Activated CD4-positive, alpha-beta T cell treated with anti-CD3 and anti-CD28 coated beads, Interleukin-2, amount 50 U/mL, for 16 hours (primary cell): ENCODE results near the gene PPBP.
A peak's percentile ranks its signal among the peaks of the same experiment; 100 is the strongest.

Experiments
- DNase-seq: peaks from one replicate; pipeline ENCODE4 v3.0.0-alpha.2; 2020

The PPBP gene

DNA sequence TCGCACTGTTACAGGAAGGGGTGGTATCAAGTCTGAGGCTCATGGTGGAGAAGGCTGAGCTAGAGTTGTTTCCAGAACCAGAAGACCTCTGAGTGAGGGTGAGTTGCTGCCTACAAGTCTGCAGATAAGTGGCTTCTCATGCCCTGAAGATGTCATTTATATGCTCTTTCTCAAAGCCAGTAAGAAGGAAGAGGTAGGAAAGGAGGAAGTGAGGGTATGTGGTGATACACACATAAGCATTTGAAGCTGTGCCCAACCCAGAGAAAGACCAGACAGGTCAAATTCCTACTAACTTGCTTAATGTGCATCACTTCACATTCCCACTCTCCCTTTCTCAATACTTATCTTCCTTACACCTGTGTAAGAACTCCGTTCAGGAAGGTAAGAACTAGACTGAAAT lies at the start of gene PPBP:
Gene PPBP (minus strand): TSS at position 130 of the 400 bp plus-strand sequence. CDS start 87 bp downstream, at position 43.
- DNase-seq = no peak

- DNase-seq = no peak
Measured at GRCh38 chr4:74037076-74037955, 49.3 kb upstream of the PPBP start.

- DNase-seq = no peak
Measured at GRCh38 chr4:74033739-74034138, 45.7 kb upstream of the PPBP start.

- DNase-seq = no peak
Measured at GRCh38 chr4:74032064-74032463, 44.1 kb upstream of the PPBP start.

- no peak for DNase-seq
Measured at GRCh38 chr4:74031576-74031975, 43.6 kb upstream of the PPBP start.

DNA sequence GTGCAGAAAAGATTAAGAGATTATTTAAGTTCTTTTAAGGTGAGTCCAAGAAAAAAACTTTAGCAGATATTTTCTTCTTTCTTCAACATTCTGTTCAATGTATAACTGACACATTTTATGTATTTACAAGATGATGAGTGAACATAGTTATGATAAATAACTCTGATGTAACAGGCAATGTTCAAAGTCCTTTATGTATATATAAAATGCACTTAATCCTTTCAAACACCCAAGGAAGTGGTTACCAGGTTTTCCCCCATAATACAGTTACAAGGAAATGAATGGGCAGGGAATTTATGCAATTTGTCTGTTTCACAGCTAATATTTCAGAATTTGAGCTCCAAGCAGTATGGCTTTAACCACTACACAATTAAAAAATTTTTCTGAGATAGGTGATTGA lies 42.3 kb upstream of the PPBP start:
- no peak for DNase-seq

GRCh38 chr4:74028504-74028903 lies 40.5 kb upstream of the PPBP start:
- no peak for DNase-seq

DNA sequence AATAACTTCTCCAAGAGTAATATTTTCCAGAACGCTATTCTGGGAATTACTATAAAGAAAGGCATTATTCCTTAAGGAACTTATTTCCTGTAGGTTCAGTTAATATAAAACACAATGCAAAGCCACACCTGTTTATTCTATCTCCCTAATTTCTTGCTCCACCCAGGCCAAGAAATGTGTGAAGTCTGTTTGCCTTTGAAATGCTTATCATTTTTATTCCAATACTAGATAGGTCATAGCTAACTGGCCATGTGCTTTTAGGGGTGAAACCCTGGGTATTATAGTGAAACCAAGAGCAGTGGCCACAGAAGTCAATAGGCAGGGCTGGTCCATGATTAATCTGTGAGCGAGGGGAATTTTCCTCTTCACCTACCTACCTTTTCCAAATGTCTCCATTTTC lies 35.7 kb upstream of the PPBP start:
- DNase-seq = no peak

GRCh38 chr4:74021601-74022000 lies 33.6 kb upstream of the PPBP start:
- DNase-seq = no peak

DNA sequence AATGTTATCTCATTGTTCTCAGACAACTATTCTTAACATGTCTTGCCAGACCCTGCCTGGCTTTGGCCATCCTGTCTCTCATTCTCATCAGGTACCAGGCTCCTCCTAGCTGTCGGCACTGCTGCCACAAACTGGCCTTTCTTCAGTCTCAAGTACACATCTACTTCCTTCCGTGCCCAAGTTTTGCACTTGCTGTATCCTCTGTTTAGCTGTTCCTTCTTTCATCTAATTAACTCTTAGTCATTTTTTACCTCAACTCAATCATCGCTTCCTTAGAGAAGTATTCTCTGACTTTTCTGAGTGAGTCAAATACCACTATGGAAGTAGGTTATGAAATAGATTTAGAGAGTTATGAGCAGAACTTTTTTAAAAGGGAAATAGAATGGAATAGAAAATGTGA lies 30.8 kb upstream of the PPBP start:
- DNase-seq = peak; percentile 33

DNA sequence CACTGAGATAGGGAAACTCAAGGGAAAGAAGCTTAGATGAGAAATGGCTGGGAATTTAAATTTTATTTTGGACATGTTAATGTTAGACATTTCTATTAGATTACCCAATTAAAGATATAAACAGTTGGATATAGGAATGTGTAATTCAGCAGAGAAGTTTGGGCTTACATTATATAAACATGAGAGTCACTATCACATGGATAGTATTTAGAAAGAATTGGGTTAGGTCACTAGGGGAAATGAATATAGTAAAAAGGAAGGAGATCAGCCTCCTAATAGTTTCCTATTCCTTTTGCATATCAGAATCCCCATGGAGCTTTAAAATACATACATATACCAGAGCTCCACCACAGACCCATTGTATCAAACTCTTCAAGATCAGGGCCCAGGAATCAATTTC lies 30.1 kb upstream of the PPBP start:
- no peak for DNase-seq

DNA sequence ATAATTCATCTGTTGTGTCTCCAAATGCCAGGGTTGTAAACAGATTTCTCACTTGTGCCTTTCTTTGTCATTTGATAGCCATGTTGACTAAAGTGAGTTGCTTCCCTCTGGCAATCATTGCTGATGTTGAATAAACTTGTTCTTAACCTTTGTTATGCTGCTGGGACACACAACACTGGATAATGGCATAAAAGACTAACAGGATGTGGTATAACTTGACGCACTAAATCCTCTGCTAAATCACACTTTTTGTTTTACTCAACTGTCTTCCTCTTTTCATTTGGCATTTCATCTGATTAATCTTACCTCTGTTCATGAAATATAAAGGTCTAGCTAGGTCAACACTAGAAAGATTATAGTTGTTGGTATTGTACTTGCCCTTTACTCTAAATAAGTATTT lies 28.1 kb upstream of the PPBP start:
- DNase-seq = peak; percentile 51

- no peak for DNase-seq
Measured at GRCh38 chr4:74015126-74015780, 27.3 kb upstream of the PPBP start.

GRCh38 chr4:74014332-74014731 lies 26.3 kb upstream of the PPBP start:
- no peak for DNase-seq

- no peak for DNase-seq
Measured at GRCh38 chr4:74013264-74013663, 25.3 kb upstream of the PPBP start.

GRCh38 chr4:74012130-74012529 lies 24.1 kb upstream of the PPBP start:
- no peak for DNase-seq

DNA sequence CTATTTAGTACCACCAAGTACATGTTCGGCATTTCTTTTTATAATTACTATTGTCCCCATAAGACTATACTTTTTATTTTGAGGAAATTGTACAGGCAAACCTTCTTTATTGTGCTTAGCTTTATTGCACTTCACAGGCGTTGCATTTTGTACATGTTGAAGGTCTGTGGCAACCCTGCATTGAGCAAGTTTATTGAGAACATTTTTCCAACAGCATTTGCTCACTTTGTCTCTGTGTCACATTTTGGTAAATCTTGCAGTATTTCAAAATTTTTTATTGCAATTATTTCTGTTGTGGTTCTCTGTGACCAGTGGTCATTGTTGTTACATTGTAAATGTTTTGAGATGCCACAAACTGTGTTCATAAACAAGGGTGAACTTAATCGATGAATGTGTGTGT lies 21.3 kb upstream of the PPBP start:
- DNase-seq = no peak

GRCh38 chr4:74006009-74006476 lies 18.1 kb upstream of the PPBP start:
- no peak for DNase-seq

DNA sequence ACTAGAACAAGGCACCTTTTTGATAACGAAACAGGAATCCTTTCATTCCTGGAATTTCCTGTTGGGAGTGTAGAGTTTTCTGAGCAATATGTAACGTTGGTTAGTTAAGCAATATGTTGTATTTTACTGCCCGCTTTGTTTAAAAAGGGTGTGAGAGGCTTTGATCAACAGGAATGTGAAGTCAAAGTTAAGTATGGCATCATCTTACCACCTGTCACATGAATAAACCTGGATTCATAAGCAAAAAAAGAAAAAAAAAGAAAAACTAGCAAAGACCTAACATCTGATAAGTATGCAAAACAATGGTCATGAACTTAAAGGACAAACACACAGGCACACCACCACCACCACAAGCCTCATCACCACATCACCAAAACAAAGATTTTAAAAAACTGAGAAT lies 17.5 kb upstream of the PPBP start:
- DNase-seq = no peak

DNA sequence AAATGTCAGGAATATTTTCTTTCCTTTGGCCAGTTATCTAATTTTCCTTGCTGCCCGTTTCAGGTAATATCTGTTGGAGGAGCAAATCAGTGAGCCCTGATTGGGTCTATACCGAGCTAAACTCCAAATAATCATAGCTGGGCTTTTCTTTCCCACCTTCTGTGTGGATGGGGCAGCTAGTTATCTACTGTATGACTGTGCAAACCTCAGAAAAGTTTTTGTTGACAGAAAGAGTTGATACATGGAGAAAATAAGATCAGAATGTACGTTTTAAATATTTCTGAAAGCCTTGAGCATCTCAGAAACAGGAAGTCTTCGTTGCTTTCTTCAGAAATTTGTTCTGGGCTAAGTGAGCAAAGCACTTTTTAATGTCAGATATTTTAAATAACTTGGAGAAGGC lies 16.7 kb upstream of the PPBP start:
- no peak for DNase-seq

DNA sequence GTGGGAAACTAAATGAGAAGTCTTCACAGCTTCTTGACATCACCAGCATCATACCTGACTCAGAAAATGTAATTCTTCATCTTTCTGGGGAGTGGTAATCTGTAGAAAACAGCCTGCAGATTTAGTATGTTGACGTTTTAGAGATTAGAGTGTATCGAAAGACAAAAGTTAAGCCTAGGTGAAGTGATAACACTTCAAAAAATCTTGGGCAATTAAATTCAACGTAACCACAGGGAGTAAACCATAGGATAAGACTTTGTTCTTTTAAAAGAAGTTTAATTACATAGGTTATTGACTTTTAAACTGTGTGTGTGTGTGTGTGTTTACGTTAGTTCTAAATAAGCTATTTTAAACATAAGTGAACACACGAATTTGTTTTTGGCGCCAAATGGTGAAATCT lies 12.3 kb upstream of the PPBP start:
- DNase-seq = no peak

GRCh38 chr4:73998040-73999011 lies 10.3 kb upstream of the PPBP start, which contains the start of gene CXCL5:
TSS of gene CXCL5 (minus strand) at chr4:73998677. CDS start at chr4:73998581, 96 bp downstream.
- no peak for DNase-seq

- DNase-seq = no peak
Measured at GRCh38 chr4:73992050-73992449, 4.1 kb upstream of the PPBP start.
